CD14-positive monocyte (primary cell): Measurements from ENCODE around the gene UTS2B. TPM values are rescaled to one million over a fixed set of nuclear protein-coding genes. Genes with fewer than 3 reads are reported as not detected.
"Not testable (repeated sequence)": the region's sequence is repeated elsewhere in the genome, so short reads cannot be mapped to it uniquely, and the experiment has no call there.

Source experiments
- DNase-seq, 3 donors: peaks; one replicate each; pipeline ENCODE4 v3.0.0-alpha.2; 2011 to 2022
- H2AFZ ChIP-seq: 2 replicates; pipeline ENCODE4 v1.6.0; 2012; ENCODE audit warnings: mild to moderate bottlenecking, low read depth, low read length, inconsistent platforms; ENCODE audit not compliant: insufficient read depth, poor library complexity, severe bottlenecking
- H3K27ac ChIP-seq, 2 donors: 1 replicate in 1 of 2; 2 replicates in 1 of 2; pipeline ENCODE4 v1.5.1; 2012 to 2013; ENCODE audit warnings: low read length in 2 of 2, control low read depth in 1 of 2, inconsistent platforms in 1 of 2, low read depth in 1 of 2, mild to moderate bottlenecking in 1 of 2
- H3K27me3 ChIP-seq, 2 donors: one replicate each; pipeline versions ENCODE4 v1.6.0 to v1.6.1; 2011 to 2013; ENCODE audit warnings: low read length in 2 of 2; ENCODE audit not compliant: control insufficient read depth in 2 of 2, insufficient read depth in 2 of 2
- H3K36me3 ChIP-seq, 2 donors: replicated peaks in 1 of 2; 1 replicate in 1 of 2; 2 replicates in 1 of 2; pipeline versions ENCODE4 v1.5.1 to v1.6.1; 2012 to 2013; ENCODE audit warnings: low read length in 2 of 2, control low read depth in 1 of 2, inconsistent platforms in 1 of 2, mild to moderate bottlenecking in 1 of 2; ENCODE audit not compliant: insufficient read depth in 2 of 2, control insufficient read depth in 1 of 2
- H3K4me1 ChIP-seq, 2 donors: 1 replicate in 1 of 2; 2 replicates in 1 of 2; pipeline versions ENCODE4 v1.5.1 to v1.6.1; 2012 to 2013; ENCODE audit warnings: low read length in 2 of 2, control low read depth in 1 of 2, inconsistent platforms in 1 of 2, mild to moderate bottlenecking in 1 of 2, moderate library complexity in 1 of 2; ENCODE audit not compliant: insufficient read depth in 2 of 2, control insufficient read depth in 1 of 2
- H3K4me2 ChIP-seq: replicated peaks from 2 replicates; pipeline ENCODE3; 2012; ENCODE audit warnings: low read length, moderate library complexity, mild to moderate bottlenecking; ENCODE audit not compliant: poor library complexity, severe bottlenecking; ENCODE audit errors: extremely low read depth
- H3K4me3 ChIP-seq, 3 experiments: fragments of 200-600 bp in 1 of 3; sonication (generic) in 1 of 3; replicated peaks in 1 of 3; 1 replicate in 2 of 3; 2 replicates in 1 of 3; pipeline ENCODE4 v1.5.1; 2011 to 2013; ENCODE audit warnings: low read length in 3 of 3, mild to moderate bottlenecking in 3 of 3, control low read depth in 2 of 3, low read depth in 2 of 3, inconsistent platforms in 1 of 3, moderate library complexity in 1 of 3
- H3K79me2 ChIP-seq: 2 replicates; pipeline ENCODE4 v1.6.0; 2012; ENCODE audit warnings: mild to moderate bottlenecking, control low read depth, inconsistent platforms, low read length, moderate library complexity; ENCODE audit not compliant: insufficient read depth
- H3K9ac ChIP-seq: 2 replicates; pipeline ENCODE4 v1.6.0; 2017; ENCODE audit warnings: low read length, mild to moderate bottlenecking; ENCODE audit not compliant: insufficient read depth, poor library complexity, severe bottlenecking
- H3K9me3 ChIP-seq, 2 donors: replicated peaks in 1 of 2; 1 replicate in 1 of 2; 2 replicates in 1 of 2; pipeline versions ENCODE4 v1.5.1 to v1.6.1; 2012 to 2013; ENCODE audit warnings: low read length in 2 of 2, control low read depth in 1 of 2; ENCODE audit not compliant: control insufficient read depth in 1 of 2, insufficient read depth in 1 of 2
- H4K20me1 ChIP-seq: 2 replicates; pipeline ENCODE4 v1.6.0; 2012; ENCODE audit warnings: mild to moderate bottlenecking, low read length, control low read depth, moderate library complexity; ENCODE audit not compliant: insufficient read depth
- H3K27ac Mint-ChIP-seq, 7 donors: one replicate each; pipeline ENCODE4 v1.8.0; 2020; ENCODE audit warnings: mild to moderate bottlenecking in 7 of 7, mixed read lengths in 7 of 7, moderate library complexity in 6 of 7, inconsistent platforms in 2 of 7
- H3K27me3 Mint-ChIP-seq, 3 donors: one replicate each; pipeline ENCODE4 v1.8.0; 2021 to 2022; ENCODE audit warnings: low read depth in 3 of 3, mild to moderate bottlenecking in 3 of 3, mixed read lengths in 3 of 3, moderate library complexity in 3 of 3, inconsistent platforms in 1 of 3
- H3K36me3 Mint-ChIP-seq, 2 donors: one replicate each; pipeline ENCODE4 v1.8.0; 2020; ENCODE audit warnings: mixed read lengths in 2 of 2, inconsistent platforms in 1 of 2, mild to moderate bottlenecking in 1 of 2
- H3K4me1 Mint-ChIP-seq: one replicate; pipeline ENCODE4 v1.8.0; 2020; ENCODE audit warnings: mild to moderate bottlenecking, mixed read lengths
- H3K4me3 Mint-ChIP-seq, 2 donors: one replicate each; pipeline ENCODE4 v1.8.0; 2020; ENCODE audit warnings: mild to moderate bottlenecking in 2 of 2, mixed read lengths in 2 of 2, moderate library complexity in 1 of 2
- H3K9me3 Mint-ChIP-seq, 7 donors: one replicate each; pipeline ENCODE4 v1.8.0; 2020 to 2022; ENCODE audit warnings: mixed read lengths in 7 of 7, mild to moderate bottlenecking in 6 of 7, moderate library complexity in 6 of 7, inconsistent platforms in 2 of 7
- CTCF ChIP-seq: fragments of 200-600 bp; IDR thresholded peaks from one replicate; pipeline ENCODE4 v1.8.0; 2022; ENCODE audit warnings: antibody characterized with exemption, mild to moderate bottlenecking
- WGBS: methylation state at CpG from one replicate; pipeline ENCODE4 v1.1.5; 2013; ENCODE audit warnings: missing lambda C conversion rate; ENCODE audit not compliant: insufficient coverage; 5-methylcytosine and 5-hydroxymethylcytosine counted together
- intact Hi-C, 2 donors: fragments of 100-400 bp; cut with micrococcal nuclease; formaldehyde crosslinking; loops; one replicate each; pipeline versions ENCODE4 v1.15.0 to v1.15.1; 2023
- polyA plus RNA-seq, 3 donors: library from polyadenylated mRNA; depleted of rRNA in 1 of 3; unstranded in 2 of 3; stranded (reverse) in 1 of 3; fragments of 300-500 nt in 2 of 3; fragments of >200 nt in 1 of 3; fragmentation: Illumina TruSeq in 2 of 3; gene quantifications; 1 replicate in 2 of 3; 2 replicates in 1 of 3; pipeline ENCODE4 v1.2.3, GENCODE V29; 2012 to 2021

The UTS2B gene
- polyA plus RNA-seq, 3 donors, result not detected

GRCh38 chr3:191253089-191253799 lies 77.1 kb downstream of the UTS2B start:
- Histone ChIP-seq H3K4me3 (peak overlapping the region in 1 of 3 experiments; percentile 40), H3K4me1 (peaks cover 10 to 20% of the 10 kb centered on the region in 2 donors), H3K27ac (peak overlapping the region in 1 of 2 donors; percentile 53), H4K20me1 (no peaks in the 10 kb centered on the region), H3K36me3 (no peaks in the 10 kb centered on the region), H3K79me2 (no peaks in the 10 kb centered on the region), H3K9ac (no peak overlapping the region), H3K4me2 (peak overlapping the region; percentile 47), H3K27me3 (no peaks in the 10 kb centered on the region), H2AFZ (peak overlapping the region; percentile 63), H3K9me3 (no peaks in the 10 kb centered on the region)
- peaks cover 20% of the 10 kb centered on the region for H3K4me1 Mint-ChIP-seq
- intact Hi-C loops, result no loop called here
- WGBS, result 25% methylated on average over 2 of the region's 6 CpGs
- H3K27ac Mint-ChIP-seq, result peak overlapping the region in 3 of 7 donors; percentile 9 to 67 (median 62)
- TF ChIP-seq CTCF, result no peak
- no peaks in the 10 kb centered on the region for H3K36me3 Mint-ChIP-seq
- H3K4me3 Mint-ChIP-seq, result no peak overlapping the region
- H3K27me3 Mint-ChIP-seq, result no peaks in the 10 kb centered on the region
- DNase-seq, result no peak
- H3K9me3 Mint-ChIP-seq, result no peaks in the 10 kb centered on the region

GRCh38 chr3:191246630-191247029 lies 83.7 kb downstream of the UTS2B start:
- H3K4me3 Mint-ChIP-seq, result no peak overlapping the region
- H3K27ac ChIP-seq, result peak overlapping the region; percentile 67 to 73
- H2AFZ ChIP-seq, result no peak overlapping the region

GRCh38 chr3:191246034-191246433 lies 84.3 kb downstream of the UTS2B start:
- H3K79me2 ChIP-seq, H3K4me3 Mint-ChIP-seq, H3K4me2 ChIP-seq, H3K27me3 ChIP-seq, H3K36me3 Mint-ChIP-seq, H4K20me1 ChIP-seq, H3K4me3 ChIP-seq, H2AFZ ChIP-seq, H3K36me3 ChIP-seq, intact Hi-C loops, H3K9ac ChIP-seq, H3K9me3 ChIP-seq, H3K27me3 Mint-ChIP-seq, H3K9me3 Mint-ChIP-seq: not testable (repeated sequence)
- H3K4me1 Mint-ChIP-seq, result peaks cover 13% of the 10 kb centered on the region
- Histone ChIP-seq H3K4me1 (peaks cover 10 to 13% of the 10 kb centered on the region in 2 donors), H3K27ac (peak overlapping the region; percentile 67 to 73)
- WGBS, result 10% methylated on average over 2 of the region's 5 CpGs
- peak overlapping the region; percentile 80 to 94 (median 92) for H3K27ac Mint-ChIP-seq
- DNase-seq, result peak; percentile 94 to 99 (median 97)

More at GRCh38 chr3:191246630-191247029, 83.7 kb downstream of the UTS2B start:
- Histone ChIP-seq H3K4me3 (no peak overlapping the region), H3K9me3 (peaks cover 6% of the 10 kb centered on the region in 2 donors), H3K4me2 (no peak overlapping the region), H3K27me3 (no peaks in the 10 kb centered on the region), H3K4me1 (peaks cover 10 to 13% of the 10 kb centered on the region in 2 donors), H3K79me2 (no peaks in the 10 kb centered on the region), H3K36me3 (no peaks in the 10 kb centered on the region), H4K20me1 (no peaks in the 10 kb centered on the region), H3K9ac (no peak overlapping the region)
- no CpG with 5 or more reads among the region's 1 CpG for WGBS
- Mint-ChIP-seq H3K27ac (peak overlapping the region; percentile 80 to 94 (median 92)), H3K27me3 (peaks cover 0 to 4% (median 1%) of the 10 kb centered on the region in 3 donors), H3K9me3 (peaks cover 0 to 7% (median 6%) of the 10 kb centered on the region in 7 donors), H3K36me3 (no peaks in the 10 kb centered on the region), H3K4me1 (peaks cover 13% of the 10 kb centered on the region)
- no peak for TF ChIP-seq CTCF
- intact Hi-C loops, result no loop called here
- DNase-seq, result peak; percentile 6 to 56 (median 45)
